HepG2 (cell line): ENCODE data around the gene WDR87.

Experiments
- BORCS8-MEF2B ChIP-seq: sonication (generic); formaldehyde crosslinking; IDR thresholded peaks from 2 replicates; pipeline ENCODE4 v1.8.0; 2022; ENCODE audit warnings: mild to moderate bottlenecking, missing genetic modification reagents
- HDAC2 ChIP-seq: sonication (generic); formaldehyde crosslinking; IDR thresholded peaks from 2 replicates; pipeline ENCODE4 v1.4.0; 2020; ENCODE audit warnings: missing genetic modification reagents
- MEF2D ChIP-seq: sonication (generic); formaldehyde crosslinking; IDR thresholded peaks from 2 replicates; pipeline ENCODE4 v1.5.1; 2020; ENCODE audit warnings: mild to moderate bottlenecking, missing genetic modification reagents
- MXI1 ChIP-seq: IDR thresholded peaks from 3 replicates; pipeline ENCODE4 v1.6.1; 2012; ENCODE audit warnings: low read depth, low read length, inconsistent platforms, borderline replicate concordance
- NR3C1 ChIP-seq: sonication (generic); formaldehyde crosslinking; IDR thresholded peaks from 2 replicates; pipeline ENCODE4 v1.4.0; 2020; ENCODE audit warnings: missing genetic modification reagents
- ZKSCAN5 ChIP-seq: sonication (generic); formaldehyde crosslinking; IDR thresholded peaks from 2 replicates; pipeline ENCODE4 v1.5.1; 2020; ENCODE audit warnings: mild to moderate bottlenecking, missing genetic modification reagents
- TF ChIP-seq, protein P1 (sequence below): sonication (generic); formaldehyde crosslinking; IDR thresholded peaks from 2 replicates; pipeline ENCODE4 v1.5.0; 2020; ENCODE audit warnings: mild to moderate bottlenecking, missing genetic modification reagents, moderate library complexity

DNA sequence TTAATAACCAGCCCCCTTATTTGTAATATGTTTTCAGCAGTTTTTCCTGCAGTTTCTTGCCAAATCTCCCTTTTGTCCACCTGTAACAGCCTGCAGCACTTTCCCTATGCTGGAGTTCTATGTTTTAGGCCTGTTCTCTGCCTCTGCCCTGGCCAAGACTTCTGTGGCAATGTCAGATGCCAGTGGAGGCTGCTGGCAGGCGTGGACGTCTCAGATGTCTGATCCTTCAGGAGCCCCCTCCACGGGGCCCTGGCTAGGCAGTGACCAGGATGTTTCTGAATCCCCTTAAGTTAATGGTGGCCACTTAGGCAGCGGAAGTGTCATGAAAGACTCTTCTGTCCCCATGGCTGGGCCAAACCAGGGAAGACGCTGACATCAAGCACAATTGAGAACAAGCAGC is 41.4 kb upstream of the WDR87 start:
- TF ChIP-seq MXI1 = no peak
- no peak for TF ChIP-seq MEF2D (CRISPR knock-in tag)
- no peak for TF ChIP-seq NR3C1 (CRISPR knock-in tag)
- TF ChIP-seq, protein P1, sequence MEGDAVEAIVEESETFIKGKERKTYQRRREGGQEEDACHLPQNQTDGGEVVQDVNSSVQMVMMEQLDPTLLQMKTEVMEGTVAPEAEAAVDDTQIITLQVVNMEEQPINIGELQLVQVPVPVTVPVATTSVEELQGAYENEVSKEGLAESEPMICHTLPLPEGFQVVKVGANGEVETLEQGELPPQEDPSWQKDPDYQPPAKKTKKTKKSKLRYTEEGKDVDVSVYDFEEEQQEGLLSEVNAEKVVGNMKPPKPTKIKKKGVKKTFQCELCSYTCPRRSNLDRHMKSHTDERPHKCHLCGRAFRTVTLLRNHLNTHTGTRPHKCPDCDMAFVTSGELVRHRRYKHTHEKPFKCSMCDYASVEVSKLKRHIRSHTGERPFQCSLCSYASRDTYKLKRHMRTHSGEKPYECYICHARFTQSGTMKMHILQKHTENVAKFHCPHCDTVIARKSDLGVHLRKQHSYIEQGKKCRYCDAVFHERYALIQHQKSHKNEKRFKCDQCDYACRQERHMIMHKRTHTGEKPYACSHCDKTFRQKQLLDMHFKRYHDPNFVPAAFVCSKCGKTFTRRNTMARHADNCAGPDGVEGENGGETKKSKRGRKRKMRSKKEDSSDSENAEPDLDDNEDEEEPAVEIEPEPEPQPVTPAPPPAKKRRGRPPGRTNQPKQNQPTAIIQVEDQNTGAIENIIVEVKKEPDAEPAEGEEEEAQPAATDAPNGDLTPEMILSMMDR (CRISPR knock-in tag) = no peak
- no peak for TF ChIP-seq BORCS8-MEF2B (CRISPR knock-in tag)
- TF ChIP-seq ZKSCAN5 (CRISPR knock-in tag) = no peak
- TF ChIP-seq HDAC2 (CRISPR knock-in tag) = no peak
